Measurements from ENCODE around the gene BRPF3. TPM values are rescaled to one million over a fixed set of nuclear protein-coding genes. Genes with fewer than 3 reads are reported as not detected.

BRPF3 gene
- total and polyA plus RNA-seq, 2 of the 13 experiments (the other 11 are each of a cell fraction or from before 2014, with no cell fraction given): 12.3 to 22.9 TPM

DNA sequence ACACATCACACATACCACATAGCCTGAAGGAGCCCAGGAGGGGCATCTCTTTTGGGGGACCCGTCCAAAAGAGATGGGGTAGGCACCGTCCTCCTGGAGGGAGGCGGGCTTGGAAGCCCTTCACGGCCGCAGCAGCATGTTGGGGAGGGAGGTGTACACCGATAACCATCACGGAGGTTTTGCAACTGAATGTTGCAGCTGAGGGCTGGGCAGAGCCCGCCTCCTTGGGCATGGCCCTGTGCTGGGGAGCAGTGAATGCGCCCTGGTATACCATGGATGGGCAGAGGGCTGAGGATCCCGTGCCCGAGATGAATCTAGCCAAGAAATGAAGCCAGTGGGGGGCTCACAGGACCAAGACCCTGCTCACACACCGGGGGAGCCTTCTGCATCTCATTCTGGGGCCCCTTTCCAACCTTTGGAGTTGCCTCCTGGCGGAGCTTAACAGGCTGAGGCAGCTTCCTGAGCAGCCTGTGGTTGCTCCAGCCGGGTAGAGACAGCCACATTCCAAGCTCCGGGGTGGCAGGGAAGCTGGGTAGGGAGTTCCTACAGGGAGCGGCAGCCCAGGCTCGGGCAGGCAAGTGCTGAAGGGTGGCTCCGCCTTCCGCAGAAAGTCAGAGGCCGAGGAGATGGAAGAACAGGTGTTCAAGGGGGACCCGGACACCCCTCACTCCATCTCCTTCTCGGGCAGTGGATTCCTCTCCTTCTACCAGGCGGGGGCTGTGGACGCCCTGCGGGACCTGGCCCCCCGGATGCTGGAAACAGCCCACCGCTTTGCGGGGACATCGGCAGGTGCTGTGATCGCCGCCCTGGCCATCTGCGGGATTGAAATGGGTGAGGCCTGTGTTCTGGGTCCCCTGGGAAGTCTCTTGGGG, 73.5 kb downstream of the BRPF3 start, which contains the start of gene PNPLA1:
TSS of gene PNPLA1 (plus strand) at position 227 of the 872 bp plus-strand sequence. CDS start at position 627, 400 bp downstream.
- CTCF ChIA-PET (ENCODE audit: low intra/inter-chr PET ratio, low total read pairs): no interaction called here
- POLR2A ChIA-PET: no interaction called here
- WGBS (ENCODE audit: low lambda C conversion rate): 46% methylated on average over 24 of the region's 32 CpGs
- in situ Hi-C loops (cut with HindIII; ENCODE audit: extremely low pct_ligation_motif_present, low pct_unique_long_range_greater_than_20kb) (no loop called here), intact Hi-C loops (cut with micrococcal nuclease; ENCODE audit: unreplicated experiment) (no loop called here)
- no peak within 1 kb of the TSS for H2AFZ ChIP-seq (ENCODE audit: low read length)
- no peaks in the 10 kb centered on the region for H3K79me2 ChIP-seq (ENCODE audit: insufficient read depth, low read length)
- H3K4me1 ChIP-seq (ENCODE audit: insufficient read depth, low read length): no peaks in the 10 kb centered on the region
- TF ChIP-seq, protein P1, sequence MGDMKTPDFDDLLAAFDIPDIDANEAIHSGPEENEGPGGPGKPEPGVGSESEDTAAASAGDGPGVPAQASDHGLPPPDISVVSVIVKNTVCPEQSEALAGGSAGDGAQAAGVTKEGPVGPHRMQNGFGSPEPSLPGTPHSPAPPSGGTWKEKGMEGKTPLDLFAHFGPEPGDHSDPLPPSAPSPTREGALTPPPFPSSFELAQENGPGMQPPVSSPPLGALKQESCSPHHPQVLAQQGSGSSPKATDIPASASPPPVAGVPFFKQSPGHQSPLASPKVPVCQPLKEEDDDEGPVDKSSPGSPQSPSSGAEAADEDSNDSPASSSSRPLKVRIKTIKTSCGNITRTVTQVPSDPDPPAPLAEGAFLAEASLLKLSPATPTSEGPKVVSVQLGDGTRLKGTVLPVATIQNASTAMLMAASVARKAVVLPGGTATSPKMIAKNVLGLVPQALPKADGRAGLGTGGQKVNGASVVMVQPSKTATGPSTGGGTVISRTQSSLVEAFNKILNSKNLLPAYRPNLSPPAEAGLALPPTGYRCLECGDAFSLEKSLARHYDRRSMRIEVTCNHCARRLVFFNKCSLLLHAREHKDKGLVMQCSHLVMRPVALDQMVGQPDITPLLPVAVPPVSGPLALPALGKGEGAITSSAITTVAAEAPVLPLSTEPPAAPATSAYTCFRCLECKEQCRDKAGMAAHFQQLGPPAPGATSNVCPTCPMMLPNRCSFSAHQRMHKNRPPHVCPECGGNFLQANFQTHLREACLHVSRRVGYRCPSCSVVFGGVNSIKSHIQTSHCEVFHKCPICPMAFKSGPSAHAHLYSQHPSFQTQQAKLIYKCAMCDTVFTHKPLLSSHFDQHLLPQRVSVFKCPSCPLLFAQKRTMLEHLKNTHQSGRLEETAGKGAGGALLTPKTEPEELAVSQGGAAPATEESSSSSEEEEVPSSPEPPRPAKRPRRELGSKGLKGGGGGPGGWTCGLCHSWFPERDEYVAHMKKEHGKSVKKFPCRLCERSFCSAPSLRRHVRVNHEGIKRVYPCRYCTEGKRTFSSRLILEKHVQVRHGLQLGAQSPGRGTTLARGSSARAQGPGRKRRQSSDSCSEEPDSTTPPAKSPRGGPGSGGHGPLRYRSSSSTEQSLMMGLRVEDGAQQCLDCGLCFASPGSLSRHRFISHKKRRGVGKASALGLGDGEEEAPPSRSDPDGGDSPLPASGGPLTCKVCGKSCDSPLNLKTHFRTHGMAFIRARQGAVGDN (CRISPR knock-in tag; IDR thresholded peaks at IDR 0.05): 0 out of 2 replicates have a peak, but pooled peaks have one; percentile 12
- TF ChIP-seq SMYD3 (CRISPR knock-in tag; IDR thresholded peaks at IDR 0.05): no peak
- no peak within 1 kb of the TSS for H3K9ac ChIP-seq (ENCODE audit: insufficient read depth, low read depth, low read length)
- H3K27ac ChIP-seq (ENCODE audit: extremely low read length, insufficient read depth, low read length): no peak within 1 kb of the TSS
- H4K20me1 ChIP-seq (ENCODE audit: insufficient read depth, low read length): no peaks in the 10 kb centered on the region
- DNase-seq (ENCODE audit: low spot score) (no peak), FAIRE-seq (no peak), ATAC-seq (peak; percentile 51)
- 0 out of 2 replicates have a peak, but pooled peaks cover 4% of the 10 kb centered on the region for H3K9me3 ChIP-seq (ENCODE audit: low read length)
- no peak within 1 kb of the TSS for H3K4me2 ChIP-seq (ENCODE audit: low read depth, low read length)
- peaks cover 3 to 62% of the 10 kb centered on the region in 2 experiments; a peak in 4 of 5 replicates for H3K27me3 ChIP-seq (ENCODE audit: control insufficient read depth in 1 of 2, insufficient read depth in 2 of 2, low read length in 2 of 2)
- no peaks in the 10 kb centered on the region for H3K36me3 ChIP-seq (replicated peaks in 1 of 2; ENCODE audit: control insufficient read depth in 1 of 2, insufficient read depth in 2 of 2, low read length in 2 of 2)
- BruUV-seq (replicated peaks): no TSS peak
- H3K4me3 ChIP-seq (replicated peaks in 1 of 3; ENCODE audit: insufficient read depth in 1 of 3, low read depth in 2 of 3, low read length in 3 of 3): no peak within 1 kb of the TSS

Measured in HepG2 (cell line).